ENCODE data around the gene MRAP2.

Gene MRAP2

DNA sequence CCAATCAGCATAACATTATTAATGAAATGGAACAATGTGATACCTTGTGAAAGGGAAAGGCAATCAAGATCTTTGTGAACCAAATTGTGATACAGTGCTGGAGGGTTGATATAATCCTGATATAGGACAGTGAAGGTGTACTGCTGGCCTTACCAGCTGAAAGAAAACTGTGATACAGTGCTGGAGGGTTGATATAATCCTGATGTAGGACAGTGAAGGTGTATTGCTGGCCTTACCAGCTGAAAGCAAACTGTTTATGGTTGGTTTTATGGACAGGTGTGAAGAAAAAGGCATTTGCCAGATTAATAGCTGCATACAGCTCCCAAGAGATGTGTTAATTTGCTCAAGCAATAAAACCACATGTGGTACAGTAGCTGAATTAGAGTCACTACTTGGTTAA lies 73.9 kb downstream of the MRAP2 start:
- no peak for TF ChIP-seq RAD21 (IDR thresholded peaks at IDR 0.05; ENCODE audit: low read depth)
- no peak for TF ChIP-seq EGR1 (IDR thresholded peaks at IDR 0.05)
- TF ChIP-seq CREB1 (IDR thresholded peaks at IDR 0.05; ENCODE audit: low read depth) = no peak
- TF ChIP-seq, protein P1, sequence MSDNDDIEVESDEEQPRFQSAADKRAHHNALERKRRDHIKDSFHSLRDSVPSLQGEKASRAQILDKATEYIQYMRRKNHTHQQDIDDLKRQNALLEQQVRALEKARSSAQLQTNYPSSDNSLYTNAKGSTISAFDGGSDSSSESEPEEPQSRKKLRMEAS (IDR thresholded peaks at IDR 0.05) = no peak
- TF ChIP-seq EP300 (IDR thresholded peaks at IDR 0.05; ENCODE audit: borderline replicate concordance) = no peak
- TF ChIP-seq, protein P2, sequence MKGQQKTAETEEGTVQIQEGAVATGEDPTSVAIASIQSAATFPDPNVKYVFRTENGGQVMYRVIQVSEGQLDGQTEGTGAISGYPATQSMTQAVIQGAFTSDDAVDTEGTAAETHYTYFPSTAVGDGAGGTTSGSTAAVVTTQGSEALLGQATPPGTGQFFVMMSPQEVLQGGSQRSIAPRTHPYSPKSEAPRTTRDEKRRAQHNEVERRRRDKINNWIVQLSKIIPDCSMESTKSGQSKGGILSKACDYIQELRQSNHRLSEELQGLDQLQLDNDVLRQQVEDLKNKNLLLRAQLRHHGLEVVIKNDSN (IDR thresholded peaks at IDR 0.05) = no peak
- TF ChIP-seq TCF12 (IDR thresholded peaks at IDR 0.05; ENCODE audit: low read depth) = no peak
- no peak for TF ChIP-seq CEBPB (IDR thresholded peaks at IDR 0.05)
- TF ChIP-seq, protein P3, sequence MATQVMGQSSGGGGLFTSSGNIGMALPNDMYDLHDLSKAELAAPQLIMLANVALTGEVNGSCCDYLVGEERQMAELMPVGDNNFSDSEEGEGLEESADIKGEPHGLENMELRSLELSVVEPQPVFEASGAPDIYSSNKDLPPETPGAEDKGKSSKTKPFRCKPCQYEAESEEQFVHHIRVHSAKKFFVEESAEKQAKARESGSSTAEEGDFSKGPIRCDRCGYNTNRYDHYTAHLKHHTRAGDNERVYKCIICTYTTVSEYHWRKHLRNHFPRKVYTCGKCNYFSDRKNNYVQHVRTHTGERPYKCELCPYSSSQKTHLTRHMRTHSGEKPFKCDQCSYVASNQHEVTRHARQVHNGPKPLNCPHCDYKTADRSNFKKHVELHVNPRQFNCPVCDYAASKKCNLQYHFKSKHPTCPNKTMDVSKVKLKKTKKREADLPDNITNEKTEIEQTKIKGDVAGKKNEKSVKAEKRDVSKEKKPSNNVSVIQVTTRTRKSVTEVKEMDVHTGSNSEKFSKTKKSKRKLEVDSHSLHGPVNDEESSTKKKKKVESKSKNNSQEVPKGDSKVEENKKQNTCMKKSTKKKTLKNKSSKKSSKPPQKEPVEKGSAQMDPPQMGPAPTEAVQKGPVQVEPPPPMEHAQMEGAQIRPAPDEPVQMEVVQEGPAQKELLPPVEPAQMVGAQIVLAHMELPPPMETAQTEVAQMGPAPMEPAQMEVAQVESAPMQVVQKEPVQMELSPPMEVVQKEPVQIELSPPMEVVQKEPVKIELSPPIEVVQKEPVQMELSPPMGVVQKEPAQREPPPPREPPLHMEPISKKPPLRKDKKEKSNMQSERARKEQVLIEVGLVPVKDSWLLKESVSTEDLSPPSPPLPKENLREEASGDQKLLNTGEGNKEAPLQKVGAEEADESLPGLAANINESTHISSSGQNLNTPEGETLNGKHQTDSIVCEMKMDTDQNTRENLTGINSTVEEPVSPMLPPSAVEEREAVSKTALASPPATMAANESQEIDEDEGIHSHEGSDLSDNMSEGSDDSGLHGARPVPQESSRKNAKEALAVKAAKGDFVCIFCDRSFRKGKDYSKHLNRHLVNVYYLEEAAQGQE (IDR thresholded peaks at IDR 0.05; ENCODE audit: low read depth) = no peak
- no peak for TF ChIP-seq YY1 (IDR thresholded peaks at IDR 0.05; ENCODE audit: low read depth)
- TF ChIP-seq TAF1 (IDR thresholded peaks at IDR 0.05; ENCODE audit: low read depth) = no peak

DNA sequence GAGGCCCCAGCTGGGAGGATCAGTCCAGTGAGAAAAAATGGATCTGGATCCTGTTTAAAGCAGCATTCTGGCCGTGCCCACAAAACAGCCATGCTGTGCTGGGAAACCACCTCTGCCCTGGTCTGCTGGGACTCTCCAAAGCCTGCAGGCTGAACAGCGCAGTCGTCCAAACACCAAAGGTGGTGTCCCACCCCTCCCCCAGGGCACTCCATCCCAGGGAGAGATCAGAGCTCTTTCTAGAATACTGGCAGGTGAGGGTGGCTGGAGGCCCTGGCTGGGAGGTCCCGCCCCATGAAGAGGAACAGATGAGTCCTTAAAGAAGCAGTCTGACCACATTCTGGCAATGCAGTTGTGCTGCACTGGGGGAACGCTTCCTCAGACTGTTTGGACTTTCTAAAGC lies 84.6 kb downstream of the MRAP2 start:
- no peak for TF ChIP-seq TAF1 (IDR thresholded peaks at IDR 0.05; ENCODE audit: low read depth)
- no peak for TF ChIP-seq NFIC (IDR thresholded peaks at IDR 0.05)
- TF ChIP-seq RAD21 (IDR thresholded peaks at IDR 0.05; ENCODE audit: low read depth) = no peak
- TF ChIP-seq YY1 (IDR thresholded peaks at IDR 0.05; ENCODE audit: low read depth) = no peak
- TF ChIP-seq, protein P2 (IDR thresholded peaks at IDR 0.05) = no peak
- TF ChIP-seq CREB1 (IDR thresholded peaks at IDR 0.05; ENCODE audit: low read depth) = no peak
- no peak for TF ChIP-seq CEBPB (IDR thresholded peaks at IDR 0.05)
- TF ChIP-seq ZBTB7A (IDR thresholded peaks at IDR 0.05; ENCODE audit: low read depth) = no peak
- no peak for TF ChIP-seq FOXM1 (IDR thresholded peaks at IDR 0.05; ENCODE audit: borderline replicate concordance, low read depth)
- TF ChIP-seq, protein P1 (IDR thresholded peaks at IDR 0.05) = no peak
- TF ChIP-seq EGR1 (IDR thresholded peaks at IDR 0.05) = no peak
- TF ChIP-seq TEAD4 (IDR thresholded peaks at IDR 0.05) = no peak
- TF ChIP-seq, protein P3 (IDR thresholded peaks at IDR 0.05; ENCODE audit: low read depth) = no peak
- TF ChIP-seq EP300 (IDR thresholded peaks at IDR 0.05; ENCODE audit: borderline replicate concordance) = no peak
- TF ChIP-seq TCF12 (IDR thresholded peaks at IDR 0.05; ENCODE audit: low read depth) = no peak

DNA sequence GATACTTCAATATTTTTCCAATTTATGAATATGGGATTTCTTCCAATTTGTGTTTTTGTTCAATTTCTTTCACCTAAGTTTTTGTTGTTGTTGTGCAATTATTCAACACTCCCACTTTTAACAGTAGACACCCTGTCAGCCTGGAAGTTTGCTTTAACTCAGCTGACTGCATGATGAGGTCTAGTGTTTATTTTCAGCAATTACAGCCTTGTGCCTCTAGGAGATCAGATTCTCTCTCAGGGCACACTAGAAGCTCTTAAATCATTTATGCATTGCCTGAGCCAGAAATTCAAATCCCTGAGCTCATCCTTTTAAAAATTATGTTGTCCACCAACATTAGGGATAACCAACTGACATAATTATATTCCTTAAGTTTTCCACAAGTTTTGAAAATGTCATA lies 85.7 kb downstream of the MRAP2 start:
- TF ChIP-seq YY1 (IDR thresholded peaks at IDR 0.05; ENCODE audit: low read depth) (no peak), CREB1 (IDR thresholded peaks at IDR 0.05; ENCODE audit: low read depth) (no peak), EGR1 (IDR thresholded peaks at IDR 0.05) (no peak), ZBTB7A (IDR thresholded peaks at IDR 0.05; ENCODE audit: low read depth) (no peak), TEAD4 (IDR thresholded peaks at IDR 0.05) (no peak), FOXM1 (IDR thresholded peaks at IDR 0.05; ENCODE audit: borderline replicate concordance, low read depth) (no peak), TCF12 (IDR thresholded peaks at IDR 0.05; ENCODE audit: low read depth) (no peak), NFIC (IDR thresholded peaks at IDR 0.05) (no peak)
- TF ChIP-seq, protein P2 (IDR thresholded peaks at IDR 0.05) = no peak
- TF ChIP-seq, protein P1 (IDR thresholded peaks at IDR 0.05) = no peak
- TF ChIP-seq, protein P3 (IDR thresholded peaks at IDR 0.05; ENCODE audit: low read depth) = no peak

DNA sequence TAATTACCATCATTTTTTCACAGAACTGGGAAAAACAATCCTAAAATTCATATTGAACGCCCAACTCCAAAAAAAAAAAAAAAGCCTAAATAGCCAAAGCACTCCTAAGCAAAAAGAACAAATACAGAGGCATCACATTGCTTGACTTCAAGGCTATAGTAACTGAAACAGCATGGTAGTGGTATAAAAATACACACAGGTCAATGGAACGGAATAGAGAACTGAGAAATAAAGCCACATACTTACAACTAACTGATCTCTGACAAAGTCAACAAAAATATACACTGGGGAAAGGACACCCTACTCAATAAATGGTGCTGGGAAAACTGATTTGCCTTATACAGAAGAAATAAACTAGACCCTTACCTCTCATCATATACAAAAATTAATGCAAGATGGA lies 89.6 kb downstream of the MRAP2 start:
- no peak for TF ChIP-seq ZBTB7A (IDR thresholded peaks at IDR 0.05; ENCODE audit: low read depth)
- TF ChIP-seq, protein P1 (IDR thresholded peaks at IDR 0.05) = no peak
- no peak for TF ChIP-seq CREB1 (IDR thresholded peaks at IDR 0.05; ENCODE audit: low read depth)
- no peak for TF ChIP-seq EGR1 (IDR thresholded peaks at IDR 0.05)
- TF ChIP-seq TCF12 (IDR thresholded peaks at IDR 0.05; ENCODE audit: low read depth) = no peak
- TF ChIP-seq YY1 (IDR thresholded peaks at IDR 0.05; ENCODE audit: low read depth) = no peak
- TF ChIP-seq FOXM1 (IDR thresholded peaks at IDR 0.05; ENCODE audit: borderline replicate concordance, low read depth) = no peak

Data from Ishikawa (cell line).